HCT116 (cell line): ENCODE measurements around the gene TMEM131.

Experiments
- MAX ChIP-seq: IDR thresholded peaks from 2 replicates; pipeline ENCODE4 v1.6.1; 2012
- POLR2A ChIP-seq: IDR thresholded peaks from 2 replicates; pipeline ENCODE4 v1.7.0; 2011; ENCODE audit warnings: borderline replicate concordance; ENCODE audit not compliant: insufficient read depth, insufficient read length; ENCODE audit errors: extremely low read depth
- POLR2AphosphoS5 ChIP-seq: IDR thresholded peaks from 2 replicates; pipeline ENCODE4 v1.6.1; 2011; ENCODE audit warnings: mild to moderate bottlenecking, low read depth, low read length, moderate library complexity
- REST ChIP-seq: IDR thresholded peaks from 2 replicates; pipeline ENCODE4 v1.6.1; 2012; ENCODE audit warnings: low read depth
- SRF ChIP-seq: IDR thresholded peaks from 2 replicates; pipeline ENCODE4 v1.6.1; 2012; ENCODE audit warnings: low read depth
- ZBTB33 ChIP-seq: IDR thresholded peaks from 2 replicates; pipeline ENCODE4 v1.6.1; 2011; ENCODE audit warnings: mild to moderate bottlenecking, low read length, moderate library complexity; ENCODE audit not compliant: insufficient replicate concordance; ENCODE audit errors: extremely low read depth
- TF ChIP-seq, protein P1 (sequence below), 3 experiments: fragments of 200-600 bp in 1 of 3; sonication (generic) in 1 of 3; IDR thresholded peaks in 2 of 3; conservative IDR thresholded peaks in 1 of 3; 2 replicates each; pipeline ENCODE4 v1.5.1; 2012 to 2017; ENCODE audit warnings: low read depth in 2 of 3, low read length in 2 of 3, antibody characterized with exemption in 1 of 3, borderline replicate concordance in 1 of 3, control low read depth in 1 of 3, mild to moderate bottlenecking in 1 of 3, mixed read lengths in 1 of 3, mixed run types in 1 of 3, moderate library complexity in 1 of 3; ENCODE audit not compliant: insufficient read depth in 1 of 3

DNA sequence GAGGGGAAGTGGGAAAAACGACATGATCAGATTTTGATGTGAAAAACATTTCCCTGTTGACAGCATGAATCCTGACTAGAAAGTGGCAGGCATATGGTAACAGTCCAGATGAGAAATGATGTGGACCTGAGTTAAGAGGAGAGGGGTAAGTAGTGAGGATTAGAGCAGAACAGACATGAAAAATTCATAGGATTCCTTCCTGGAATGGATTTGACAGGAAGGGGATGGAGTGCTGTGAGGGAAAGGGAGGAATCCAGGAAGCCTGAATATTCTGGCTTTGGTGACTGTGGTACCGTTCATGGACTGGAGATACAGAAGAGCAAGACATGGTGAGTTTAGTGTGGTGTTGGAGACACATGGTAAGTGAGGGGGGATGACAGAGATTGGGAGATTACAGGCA is 115.4 kb downstream of the TMEM131 start:
- TF ChIP-seq POLR2A (no peak), SRF (no peak), REST (no peak), POLR2AphosphoS5 (no peak), MAX (no peak), ZBTB33 (no peak)
- TF ChIP-seq, protein P1, sequence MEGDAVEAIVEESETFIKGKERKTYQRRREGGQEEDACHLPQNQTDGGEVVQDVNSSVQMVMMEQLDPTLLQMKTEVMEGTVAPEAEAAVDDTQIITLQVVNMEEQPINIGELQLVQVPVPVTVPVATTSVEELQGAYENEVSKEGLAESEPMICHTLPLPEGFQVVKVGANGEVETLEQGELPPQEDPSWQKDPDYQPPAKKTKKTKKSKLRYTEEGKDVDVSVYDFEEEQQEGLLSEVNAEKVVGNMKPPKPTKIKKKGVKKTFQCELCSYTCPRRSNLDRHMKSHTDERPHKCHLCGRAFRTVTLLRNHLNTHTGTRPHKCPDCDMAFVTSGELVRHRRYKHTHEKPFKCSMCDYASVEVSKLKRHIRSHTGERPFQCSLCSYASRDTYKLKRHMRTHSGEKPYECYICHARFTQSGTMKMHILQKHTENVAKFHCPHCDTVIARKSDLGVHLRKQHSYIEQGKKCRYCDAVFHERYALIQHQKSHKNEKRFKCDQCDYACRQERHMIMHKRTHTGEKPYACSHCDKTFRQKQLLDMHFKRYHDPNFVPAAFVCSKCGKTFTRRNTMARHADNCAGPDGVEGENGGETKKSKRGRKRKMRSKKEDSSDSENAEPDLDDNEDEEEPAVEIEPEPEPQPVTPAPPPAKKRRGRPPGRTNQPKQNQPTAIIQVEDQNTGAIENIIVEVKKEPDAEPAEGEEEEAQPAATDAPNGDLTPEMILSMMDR (IDR thresholded peaks at IDR 0.05 in 2 of 3, conservative IDR thresholded peaks at IDR 0.05 in 1 of 3; ENCODE audit: borderline replicate concordance in 1 of 3, insufficient read depth in 1 of 3, low read depth in 2 of 3, low read length in 2 of 3): no peak
